SJSA1 (cell line): ENCODE data around the gene SLC6A2. TPM values are rescaled to one million over a fixed set of nuclear protein-coding genes. Genes with fewer than 3 reads are reported as not detected.

ENCODE experiments used
- DNase-seq, 2 experiments: peaks; one replicate each; pipeline ENCODE4 v3.0.0-alpha.2; 2015 to 2020; ENCODE audit warnings: low spot score in 2 of 2, low read depth in 1 of 2
- H3K27ac ChIP-seq: fragments of 250-450 bp; sonication (Bioruptor Pico); 2 replicates; pipeline ENCODE4 v1.5.1; 2020; ENCODE audit warnings: mild to moderate bottlenecking, moderate library complexity
- H3K27me3 ChIP-seq: fragments of 250-450 bp; sonication (Bioruptor Pico); replicated peaks from 2 replicates; pipeline ENCODE4 v1.5.1; 2020; ENCODE audit warnings: mild to moderate bottlenecking, moderate library complexity
- H3K36me3 ChIP-seq: fragments of 250-450 bp; sonication (Bioruptor Pico); 2 replicates; pipeline ENCODE4 v1.5.1; 2020; ENCODE audit warnings: mild to moderate bottlenecking
- H3K4me1 ChIP-seq: fragments of 250-450 bp; sonication (Bioruptor Pico); replicated peaks from 2 replicates; pipeline ENCODE4 v1.6.1; 2021; ENCODE audit warnings: mild to moderate bottlenecking
- H3K4me3 ChIP-seq: fragments of 250-450 bp; sonication (Bioruptor Pico); 2 replicates; pipeline ENCODE4 v1.5.1; 2020; ENCODE audit warnings: mild to moderate bottlenecking
- H3K9me3 ChIP-seq: fragments of 250-450 bp; sonication (Bioruptor Pico); replicated peaks from 2 replicates; pipeline ENCODE4 v1.5.1; 2020; ENCODE audit warnings: mild to moderate bottlenecking
- total RNA-seq: library from RNA; depleted of rRNA; stranded (reverse); fragments of >200 nt; shearing (Covaris generic); gene quantifications from 2 replicates; pipeline ENCODE4 v1.2.3, GENCODE V29; 2014

Gene SLC6A2
- total RNA-seq, 1 experiment from 2014 or later: not detected

GRCh38 chr16:55668340-55669281 lies 12.8 kb downstream of the SLC6A2 start:
- H3K9me3 ChIP-seq: no peaks in the 10 kb centered on the region
- H3K27me3 ChIP-seq: no peaks in the 10 kb centered on the region
- no peak overlapping the region for H3K4me3 ChIP-seq
- H3K27ac ChIP-seq: no peak overlapping the region
- no peaks in the 10 kb centered on the region for H3K4me1 ChIP-seq
- H3K36me3 ChIP-seq: no peaks in the 10 kb centered on the region
- no peak for DNase-seq

GRCh38 chr16:55671206-55671973 lies 15.6 kb downstream of the SLC6A2 start:
- Histone ChIP-seq H3K36me3 (no peaks in the 10 kb centered on the region), H3K4me1 (no peaks in the 10 kb centered on the region), H3K27me3 (no peaks in the 10 kb centered on the region), H3K27ac (no peak overlapping the region), H3K4me3 (no peak overlapping the region), H3K9me3 (no peaks in the 10 kb centered on the region)
- no peak for DNase-seq

GRCh38 chr16:55671974-55672280 lies 16.1 kb downstream of the SLC6A2 start:
- no peak for DNase-seq
- Histone ChIP-seq H3K27ac (no peak overlapping the region), H3K36me3 (no peaks in the 10 kb centered on the region), H3K4me1 (no peaks in the 10 kb centered on the region), H3K9me3 (no peaks in the 10 kb centered on the region), H3K4me3 (no peak overlapping the region), H3K27me3 (no peaks in the 10 kb centered on the region)

- H3K9me3 ChIP-seq: no peaks in the 10 kb centered on the region
- no peaks in the 10 kb centered on the region for H3K36me3 ChIP-seq
- no peaks in the 10 kb centered on the region for H3K4me1 ChIP-seq
- no peak overlapping the region for H3K27ac ChIP-seq
- no peak overlapping the region for H3K4me3 ChIP-seq
- H3K27me3 ChIP-seq: no peaks in the 10 kb centered on the region
- DNase-seq: no peak
Observed at GRCh38 chr16:55672471-55672870, 16.7 kb downstream of the SLC6A2 start.

GRCh38 chr16:55678161-55678821 lies 22.5 kb downstream of the SLC6A2 start:
- H3K9me3 ChIP-seq: no peaks in the 10 kb centered on the region
- no peak overlapping the region for H3K4me3 ChIP-seq
- no peak for DNase-seq
- no peaks in the 10 kb centered on the region for H3K36me3 ChIP-seq
- H3K27me3 ChIP-seq: no peaks in the 10 kb centered on the region; the same call in 1 of the 2 replicates
- no peaks in the 10 kb centered on the region for H3K4me1 ChIP-seq
- no peak overlapping the region for H3K27ac ChIP-seq

GRCh38 chr16:55682086-55682485 lies 26.3 kb downstream of the SLC6A2 start:
- DNase-seq: no peak
- no peaks in the 10 kb centered on the region for H3K9me3 ChIP-seq

GRCh38 chr16:55685973-55686372 lies 30.2 kb downstream of the SLC6A2 start:
- no peak for DNase-seq
- H3K4me3 ChIP-seq: no peak overlapping the region
- no peaks in the 10 kb centered on the region for H3K4me1 ChIP-seq

More at GRCh38 chr16:55682086-55682485, 26.3 kb downstream of the SLC6A2 start:
- Histone ChIP-seq H3K4me1 (no peaks in the 10 kb centered on the region), H3K27me3 (no peaks in the 10 kb centered on the region; the same call in 1 of the 2 replicates), H3K27ac (no peak overlapping the region), H3K36me3 (no peaks in the 10 kb centered on the region), H3K4me3 (no peak overlapping the region)

GRCh38 chr16:55686671-55687070 lies 30.9 kb downstream of the SLC6A2 start:
- Histone ChIP-seq H3K27ac (no peak overlapping the region), H3K4me1 (no peaks in the 10 kb centered on the region), H3K4me3 (no peak overlapping the region), H3K36me3 (no peaks in the 10 kb centered on the region), H3K27me3 (no peaks in the 10 kb centered on the region; the same call in 1 of the 2 replicates), H3K9me3 (no peaks in the 10 kb centered on the region)
- DNase-seq: no peak

More at GRCh38 chr16:55685973-55686372, 30.2 kb downstream of the SLC6A2 start:
- no peak overlapping the region for H3K27ac ChIP-seq
- no peaks in the 10 kb centered on the region for H3K36me3 ChIP-seq
- H3K27me3 ChIP-seq: no peaks in the 10 kb centered on the region; the same call in 1 of the 2 replicates
- no peaks in the 10 kb centered on the region for H3K9me3 ChIP-seq

GRCh38 chr16:55687802-55688201 lies 32.0 kb downstream of the SLC6A2 start:
- Histone ChIP-seq H3K9me3 (no peaks in the 10 kb centered on the region), H3K27me3 (no peaks in the 10 kb centered on the region), H3K4me1 (no peaks in the 10 kb centered on the region), H3K4me3 (no peak overlapping the region), H3K36me3 (no peaks in the 10 kb centered on the region), H3K27ac (no peak overlapping the region)
- no peak for DNase-seq

GRCh38 chr16:55690841-55691240 lies 35.1 kb downstream of the SLC6A2 start:
- no peaks in the 10 kb centered on the region for H3K36me3 ChIP-seq
- no peaks in the 10 kb centered on the region for H3K4me1 ChIP-seq
- H3K9me3 ChIP-seq: no peaks in the 10 kb centered on the region
- DNase-seq: no peak
- H3K4me3 ChIP-seq: no peak overlapping the region
- no peak overlapping the region for H3K27ac ChIP-seq
- no peaks in the 10 kb centered on the region for H3K27me3 ChIP-seq

GRCh38 chr16:55691771-55692170 lies 36.0 kb downstream of the SLC6A2 start:
- no peaks in the 10 kb centered on the region for H3K9me3 ChIP-seq
- no peak overlapping the region for H3K27ac ChIP-seq
- H3K4me3 ChIP-seq: no peak overlapping the region
- no peaks in the 10 kb centered on the region for H3K4me1 ChIP-seq
- no peak for DNase-seq
- no peaks in the 10 kb centered on the region for H3K27me3 ChIP-seq
- no peaks in the 10 kb centered on the region for H3K36me3 ChIP-seq

GRCh38 chr16:55695595-55695994 lies 39.8 kb downstream of the SLC6A2 start:
- no peaks in the 10 kb centered on the region for H3K36me3 ChIP-seq
- no peak overlapping the region for H3K4me3 ChIP-seq
- no peaks in the 10 kb centered on the region for H3K9me3 ChIP-seq
- no peak overlapping the region for H3K27ac ChIP-seq
- DNase-seq: no peak
- no peaks in the 10 kb centered on the region for H3K27me3 ChIP-seq
- no peaks in the 10 kb centered on the region for H3K4me1 ChIP-seq

- Histone ChIP-seq H3K27me3 (no peaks in the 10 kb centered on the region; the same call in 1 of the 2 replicates), H3K4me3 (no peak overlapping the region), H3K9me3 (no peaks in the 10 kb centered on the region), H3K36me3 (no peaks in the 10 kb centered on the region), H3K27ac (no peak overlapping the region), H3K4me1 (no peaks in the 10 kb centered on the region)
- no peak for DNase-seq
Observed at GRCh38 chr16:55697867-55698266, 42.1 kb downstream of the SLC6A2 start.
